Heart left ventricle (tissue), 16 donors: ENCODE results near the gene GPR180. TPM values are rescaled to one million over a fixed set of nuclear protein-coding genes. Genes with fewer than 3 reads are reported as not detected.

Experiments used
- ATAC-seq, 4 donors: fragments of 200-7000 bp; cut with Tn5 transposase; one replicate each; pipeline ENCODE4 v1.9.1; 2020 to 2022; ENCODE audit warnings: moderate library complexity in 4 of 4, mild to moderate bottlenecking in 3 of 4, moderate number of reproducible peaks in 1 of 4
- DNase-seq, 5 donors: peaks; one replicate each; pipeline ENCODE4 v3.0.0-alpha.2; 2020
- H3K27ac ChIP-seq, 12 donors: fragments of 200-600 bp; sonication (generic) in 4 of 12; one replicate each; pipeline versions ENCODE4 v1.5.0 to v1.8.0; 2016 to 2022; ENCODE audit warnings: mild to moderate bottlenecking in 2 of 12
- H3K27me3 ChIP-seq, 9 donors: fragments of 200-600 bp; sonication (generic) in 2 of 9; one replicate each; pipeline versions ENCODE4 v1.5.1 to v1.8.0; 2016 to 2022; ENCODE audit warnings: mild to moderate bottlenecking in 3 of 9
- H3K36me3 ChIP-seq, 9 donors: fragments of 200-600 bp; sonication (generic) in 2 of 9; one replicate each; pipeline versions ENCODE4 v1.5.0 to v1.8.0; 2018 to 2022; ENCODE audit warnings: mild to moderate bottlenecking in 2 of 9
- H3K4me1 ChIP-seq, 12 donors: fragments of 200-600 bp; sonication (generic) in 4 of 12; one replicate each; pipeline versions ENCODE4 v1.5.0 to v1.8.0; 2016 to 2022; ENCODE audit warnings: mild to moderate bottlenecking in 3 of 12
- H3K4me3 ChIP-seq, 12 donors: fragments of 200-600 bp; sonication (generic) in 4 of 12; one replicate each; pipeline versions ENCODE4 v1.5.0 to v1.8.0; 2017 to 2022; ENCODE audit warnings: mild to moderate bottlenecking in 9 of 12, moderate library complexity in 4 of 12
- H3K9me3 ChIP-seq, 12 donors: fragments of 200-600 bp; sonication (generic) in 4 of 12; one replicate each; pipeline versions ENCODE4 v1.5.0 to v1.8.0; 2016 to 2022; ENCODE audit warnings: mild to moderate bottlenecking in 1 of 12
- POLR2A ChIP-seq, 2 donors: fragments of 450-650 bp; IDR thresholded peaks; one replicate each; pipeline ENCODE4 v1.6.1; 2017; ENCODE audit warnings: antibody characterized with exemption in 2 of 2, mild to moderate bottlenecking in 2 of 2, moderate library complexity in 2 of 2
- WGBS, 4 donors: extraction: QIAGEN DNeasy Blood & Tissue Kit in 2 of 4; methylation state at CpG; one replicate each; pipeline versions ENCODE4 v1.1.5 to v1.1.7; 2013 to 2018; 5-methylcytosine and 5-hydroxymethylcytosine counted together
- intact Hi-C, 10 donors: fragments of 100-400 bp; cut with DNase I; formaldehyde crosslinking; loops; one replicate each; pipeline versions ENCODE4 v1.11.1 to v1.14.2; 2022
- polyA plus RNA-seq, 2 donors: library from polyadenylated mRNA; stranded (reverse); fragments of 200-250 nt; gene quantifications; one replicate each; pipeline ENCODE4 v1.2.3, GENCODE V29; 2013
- total RNA-seq, 9 donors: library from RNA; depleted of rRNA in 2 of 9; stranded (reverse); fragments of >200 nt in 2 of 9; fragmentation: NEBNext Ultra II Directional in 3 of 9; extraction: Animal tissue kit (Norgen Biotek cat#: 25700) in 3 of 9; gene quantifications; one replicate each; pipeline versions ENCODE4 v1.1.0 to v1.2.4, GENCODE V29; 2016 to 2023
- TF ChIP-seq, protein P1 (sequence below), 12 donors: fragments of 200-600 bp; sonication (generic) in 4 of 12; IDR thresholded peaks; one replicate each; pipeline versions ENCODE4 v1.5.0 to v1.8.0; 2018 to 2022; ENCODE audit warnings: antibody characterized with exemption in 12 of 12, mild to moderate bottlenecking in 5 of 12
- donor health status: ischemic (EF 13 %, LVEDD 7.1; RV severe dilation, severe dysfunction).
- donor health status: healthy with polysubstance abuse.
- donor health status: DM: no; HTN: yes; CAD: no.
- donor health status: DM: no; HTN: no; CAD: no.
- donor health status: ischemic (EF 25% LVEDD 6.9; RV normal size, moderate dysfunction).
- donor health status: ischemic (EF 25% LVEDD 5.7; RV mildly dilated, moderate dysfunction).
- donor health status: healthy.
- donor health status: DM: yes; HTN: yes; CAD: no.
- donor health status: ischemic (EF 35%, LVEDD 5.7; RV mildly dilated, moderate dysfunction).
- donor health status: nonischemic (EF 11% LVEDD 7.7; RV severe dilation, severe dysfunction).
- donor health status: DM: yes; HTN: yes; CAD: no.
- donor health status: PGD.
- donor health status: ischemic (EF 29% LVEDD 5.4; RV normal size, mild dysfunction).
- donor health status: nonischemic (EF 23%, LVEDD 6.1; RV moderate dilation, normal function).

Gene GPR180
- total and polyA plus RNA-seq, 11 donors, result 0.99 to 6.4 (median 3.7) TPM

DNA sequence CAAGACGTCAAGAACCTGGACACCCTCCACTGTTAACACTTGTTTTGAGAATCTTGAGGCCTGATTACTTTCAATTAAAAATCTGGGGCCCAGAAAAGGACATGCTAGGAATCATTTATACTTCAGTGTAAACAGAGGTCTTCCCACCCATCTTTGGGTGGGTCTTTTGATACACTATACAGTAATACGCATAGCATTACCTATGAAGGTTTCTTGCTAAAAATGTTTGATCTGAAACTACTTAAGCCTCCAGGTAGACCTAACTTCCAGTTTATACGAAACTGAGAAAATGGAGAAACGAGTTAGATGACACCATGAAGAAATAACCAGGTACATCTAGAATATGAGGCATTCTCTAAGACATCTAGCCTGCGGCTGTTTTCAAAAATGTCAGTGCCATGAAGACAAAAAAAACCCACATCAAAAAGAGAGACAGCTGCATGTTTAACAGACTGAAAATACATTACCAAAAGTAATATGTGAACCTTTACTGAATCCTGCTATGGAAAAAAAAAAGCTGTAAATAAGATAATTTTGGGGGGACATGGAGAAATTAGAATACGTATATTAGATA, 42.3 kb upstream of the GPR180 start:
- Histone ChIP-seq H3K4me3 (no peak overlapping the region), H3K36me3 (no peaks in the 10 kb centered on the region), H3K27ac (no peak overlapping the region), H3K27me3 (no peaks in the 10 kb centered on the region), H3K4me1 (peaks cover 0 to 9% (median 0%) of the 10 kb centered on the region in 12 donors), H3K9me3 (no peaks in the 10 kb centered on the region)
- no peak for ATAC-seq
- WGBS, 4 donors, result 78 to 87% (median 86%) methylated on average over 6 of the region's 6 CpGs
- intact Hi-C loops, result no loop called here
- TF ChIP-seq, protein P1, sequence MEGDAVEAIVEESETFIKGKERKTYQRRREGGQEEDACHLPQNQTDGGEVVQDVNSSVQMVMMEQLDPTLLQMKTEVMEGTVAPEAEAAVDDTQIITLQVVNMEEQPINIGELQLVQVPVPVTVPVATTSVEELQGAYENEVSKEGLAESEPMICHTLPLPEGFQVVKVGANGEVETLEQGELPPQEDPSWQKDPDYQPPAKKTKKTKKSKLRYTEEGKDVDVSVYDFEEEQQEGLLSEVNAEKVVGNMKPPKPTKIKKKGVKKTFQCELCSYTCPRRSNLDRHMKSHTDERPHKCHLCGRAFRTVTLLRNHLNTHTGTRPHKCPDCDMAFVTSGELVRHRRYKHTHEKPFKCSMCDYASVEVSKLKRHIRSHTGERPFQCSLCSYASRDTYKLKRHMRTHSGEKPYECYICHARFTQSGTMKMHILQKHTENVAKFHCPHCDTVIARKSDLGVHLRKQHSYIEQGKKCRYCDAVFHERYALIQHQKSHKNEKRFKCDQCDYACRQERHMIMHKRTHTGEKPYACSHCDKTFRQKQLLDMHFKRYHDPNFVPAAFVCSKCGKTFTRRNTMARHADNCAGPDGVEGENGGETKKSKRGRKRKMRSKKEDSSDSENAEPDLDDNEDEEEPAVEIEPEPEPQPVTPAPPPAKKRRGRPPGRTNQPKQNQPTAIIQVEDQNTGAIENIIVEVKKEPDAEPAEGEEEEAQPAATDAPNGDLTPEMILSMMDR (IDR thresholded peaks at IDR 0.05), result no peak
- TF ChIP-seq POLR2A (IDR thresholded peaks at IDR 0.05), result no peak
- DNase-seq, result no peak

- no peak for DNase-seq
- no peak for ATAC-seq
- Histone ChIP-seq H3K9me3 (no peaks in the 10 kb centered on the region), H3K27me3 (no peaks in the 10 kb centered on the region), H3K36me3 (no peaks in the 10 kb centered on the region), H3K4me1 (peaks cover 0 to 9% (median 0%) of the 10 kb centered on the region in 12 donors), H3K4me3 (no peak overlapping the region), H3K27ac (no peak overlapping the region)
- TF ChIP-seq, protein P1 (IDR thresholded peaks at IDR 0.05), result no peak
- no peak for TF ChIP-seq POLR2A (IDR thresholded peaks at IDR 0.05)
- intact Hi-C loops, result no loop called here
- 69 to 83% (median 72%) methylated on average over 2 of the region's 2 CpGs for WGBS, 4 donors
These were observed 41.5 kb upstream of the GPR180 start for GRCh38 chr13:94560116-94560515.

DNA sequence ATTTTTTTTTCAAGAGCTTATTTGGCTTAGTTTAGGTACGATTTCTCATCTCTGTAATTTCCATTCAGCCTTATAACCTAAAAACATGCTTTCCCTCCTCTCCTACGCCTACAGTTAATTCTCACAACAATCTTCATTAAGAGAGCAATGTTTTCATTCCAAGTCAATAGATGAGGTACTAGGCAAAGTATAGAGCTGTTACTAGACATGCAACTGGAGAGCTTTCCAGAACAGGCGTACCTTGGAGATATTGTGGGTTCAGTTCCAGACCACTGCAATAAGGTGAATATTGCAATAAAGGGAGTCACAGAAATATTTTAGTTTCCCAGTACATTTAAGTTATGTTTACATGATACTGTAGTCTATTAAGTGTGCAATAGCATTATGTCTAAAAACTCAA, 40.5 kb upstream of the GPR180 start:
- H3K36me3 ChIP-seq, result no peaks in the 10 kb centered on the region
- peaks cover 0 to 5% (median 0%) of the 10 kb centered on the region in 12 donors for H3K4me1 ChIP-seq
- no peak overlapping the region for H3K27ac ChIP-seq
- DNase-seq, result no peak
- no peaks in the 10 kb centered on the region for H3K9me3 ChIP-seq
- H3K4me3 ChIP-seq, result no peak overlapping the region
- intact Hi-C loops, result no loop called here
- no peaks in the 10 kb centered on the region for H3K27me3 ChIP-seq
- TF ChIP-seq, protein P1 (IDR thresholded peaks at IDR 0.05), result no peak
- no peak for TF ChIP-seq POLR2A (IDR thresholded peaks at IDR 0.05)
- 91 to 93% (median 92%) methylated on average over 3 of the region's 3 CpGs for WGBS, 4 donors
- ATAC-seq, result no peak

DNA sequence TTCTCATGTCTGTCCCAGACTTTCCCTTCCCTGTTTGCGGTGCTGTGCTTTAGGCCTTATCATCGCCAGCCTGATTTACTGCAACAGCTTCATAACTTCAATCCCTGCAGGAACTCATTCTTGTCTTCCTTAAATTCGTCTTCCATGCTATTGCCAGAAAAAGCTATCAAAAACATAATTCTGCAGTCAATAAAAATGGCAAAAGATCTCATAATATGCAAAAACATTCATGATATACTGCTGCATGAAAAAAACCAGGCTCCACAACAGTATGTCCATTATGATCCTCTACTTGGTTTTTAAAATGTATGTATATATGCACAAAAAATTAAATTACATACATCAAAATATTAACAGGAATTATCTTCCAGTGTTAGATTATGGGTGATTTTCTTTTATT, 34.1 kb upstream of the GPR180 start:
- Histone ChIP-seq H3K9me3 (no peaks in the 10 kb centered on the region), H3K4me3 (no peak overlapping the region), H3K27ac (no peak overlapping the region), H3K36me3 (peaks cover 0 to 36% (median 24%) of the 10 kb centered on the region in 9 donors), H3K4me1 (no peaks in the 10 kb centered on the region), H3K27me3 (no peaks in the 10 kb centered on the region)
- DNase-seq (no peak), ATAC-seq (no peak)
- TF ChIP-seq POLR2A (IDR thresholded peaks at IDR 0.05), result no peak
- TF ChIP-seq, protein P1 (IDR thresholded peaks at IDR 0.05), result no peak
- intact Hi-C loops, result no loop called here
- WGBS, 4 donors, result 92 to 94% (median 93%) methylated on average over 3 of the region's 3 CpGs
